Caco-2 (cell line): ENCODE results near the gene ESR2. TPM values are rescaled to one million over a fixed set of nuclear protein-coding genes. Genes with fewer than 3 reads are reported as not detected.

Experiments
- BruUV-seq: library from RNA; stranded (reverse); fragments of 400-500 nt; replicated peaks from 2 replicates; lab custom pipeline; 2021; lab: Mats Ljungman, UMichigan
- CTCF ChIA-PET: fragments of 300-600 bp; sonication (Branson Sonifier 250); formaldehyde crosslinking; loops from one replicate; lab custom pipeline; 2022; ENCODE audit warnings: antibody characterized with exemption; lab: Charles Lee
- POLR2A ChIA-PET: fragments of 300-600 bp; sonication (Branson Sonifier 250); formaldehyde crosslinking; loops from one replicate; lab custom pipeline; 2022; ENCODE audit warnings: antibody characterized with exemption; lab: Charles Lee
- DNase-seq, 2 experiments: peaks; one replicate each; pipeline versions ENCODE4 v3.0.0 to v3.0.0-alpha.2; 2020 to 2022
- H3K27me3 ChIP-seq: replicated peaks from 2 replicates; pipeline ENCODE4 v1.6.0; 2011; ENCODE audit warnings: low read length; ENCODE audit not compliant: control insufficient read depth, insufficient read depth
- H3K36me3 ChIP-seq: 2 replicates; pipeline ENCODE4 v1.5.1; 2011; ENCODE audit warnings: low read length; ENCODE audit not compliant: control insufficient read depth, insufficient read depth
- H3K4me1 ChIP-seq: fragments of 250-450 bp; sonication (Bioruptor Pico); 2 replicates; pipeline ENCODE4 v1.5.1; 2020; ENCODE audit warnings: mild to moderate bottlenecking
- H3K4me3 ChIP-seq: 2 replicates; pipeline ENCODE4 v1.5.1; 2011; ENCODE audit warnings: low read depth, mild to moderate bottlenecking, control low read depth, low read length
- H3K9me3 ChIP-seq: fragments of 250-450 bp; sonication (Bioruptor Pico); 2 replicates; pipeline ENCODE4 v1.5.1; 2020; ENCODE audit warnings: mild to moderate bottlenecking, moderate library complexity
- H3K27ac Mint-ChIP-seq: one replicate; pipeline ENCODE4 v1.8.0; 2022; ENCODE audit warnings: mixed read lengths; ENCODE audit not compliant: unreplicated experiment
- H3K27me3 Mint-ChIP-seq: one replicate; pipeline ENCODE4 v1.8.0; 2022; ENCODE audit warnings: mixed read lengths; ENCODE audit not compliant: insufficient read depth, unreplicated experiment
- H3K36me3 Mint-ChIP-seq: one replicate; pipeline ENCODE4 v1.8.0; 2022; ENCODE audit warnings: mild to moderate bottlenecking, mixed read lengths; ENCODE audit not compliant: insufficient read depth, unreplicated experiment
- H3K4me1 Mint-ChIP-seq: one replicate; pipeline ENCODE4 v1.8.0; 2022; ENCODE audit warnings: low read depth, mixed read lengths; ENCODE audit not compliant: unreplicated experiment
- H3K4me3 Mint-ChIP-seq: one replicate; pipeline ENCODE4 v1.8.0; 2022; ENCODE audit warnings: mild to moderate bottlenecking, moderate library complexity, mixed read lengths; ENCODE audit not compliant: unreplicated experiment
- H3K9me3 Mint-ChIP-seq: one replicate; pipeline ENCODE4 v1.8.0; 2022; ENCODE audit warnings: mixed read lengths; ENCODE audit not compliant: unreplicated experiment
- intact Hi-C: fragments of 100-400 bp; cut with micrococcal nuclease; formaldehyde crosslinking; loops from one replicate; pipeline ENCODE4 v1.10.0; 2022; ENCODE audit not compliant: unreplicated experiment
- total RNA-seq: library from RNA; stranded (reverse); gene quantifications from 2 replicates; pipeline ENCODE4 v1.2.3, GENCODE V29; 2022
- TF ChIP-seq, protein P1 (sequence below), 2 experiments: fragments of 200-600 bp in 1 of 2; IDR thresholded peaks; 1 replicate in 1 of 2; 2 replicates in 1 of 2; pipeline versions ENCODE4 v1.5.1 to v1.8.0; 2011 to 2022; ENCODE audit warnings: antibody characterized with exemption in 1 of 2, control low read depth in 1 of 2, inconsistent platforms in 1 of 2, low read depth in 1 of 2, low read length in 1 of 2, mild to moderate bottlenecking in 1 of 2, moderate library complexity in 1 of 2; ENCODE audit not compliant: insufficient read depth in 1 of 2, severe bottlenecking in 1 of 2, unreplicated experiment in 1 of 2

The ESR2 gene
- total RNA-seq, 1 experiment from 2014 or later: 0.23 TPM

DNA sequence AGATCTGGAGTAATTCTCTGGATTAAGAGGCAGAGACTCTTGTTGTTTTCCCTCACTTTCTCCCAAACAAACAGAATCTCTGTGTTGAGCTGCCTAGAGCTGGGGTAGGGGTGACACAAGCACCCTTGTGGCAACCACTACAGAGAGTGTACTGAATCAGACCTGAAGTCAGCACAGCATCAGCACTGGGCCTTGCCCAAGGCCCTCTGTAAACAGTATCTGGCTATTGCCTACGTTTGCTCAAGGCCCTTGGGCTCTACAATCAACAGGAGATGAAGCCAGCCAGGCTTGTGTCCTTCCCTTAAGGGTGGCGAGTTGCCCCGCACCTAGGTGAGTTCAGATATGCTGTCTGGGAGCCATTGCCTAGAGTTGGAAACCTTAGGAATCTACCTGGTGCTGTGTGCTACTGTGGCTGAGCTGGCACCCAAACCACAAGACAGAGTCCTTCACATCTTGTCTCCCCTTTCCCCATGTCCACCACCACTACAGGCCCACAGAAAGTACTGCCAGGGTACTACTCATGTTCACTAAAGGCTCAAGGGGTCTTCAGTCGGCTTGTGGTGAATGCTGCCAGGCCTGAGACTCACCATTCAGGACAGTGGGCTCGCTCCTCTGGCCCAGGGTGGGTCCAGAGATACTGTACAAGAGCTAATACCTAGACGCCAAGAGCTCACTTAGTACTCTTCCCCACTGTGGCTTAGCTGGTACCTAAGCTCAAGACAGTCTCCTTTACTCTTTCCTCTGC is 234.5 kb downstream of the ESR2 start:
- no TSS peak for BruUV-seq
- intact Hi-C loops: loop anchor here (5.0 kb wide), 1 partner anchor 233 kb away; the partner anchor contains the start of gene ESR2
- H3K27me3 ChIP-seq: no peaks in the 10 kb centered on the region
- Mint-ChIP-seq H3K9me3 (no peaks in the 10 kb centered on the region), H3K4me3 (no peak overlapping the region), H3K27me3 (no peaks in the 10 kb centered on the region), H3K36me3 (no peaks in the 10 kb centered on the region), H3K27ac (no peak overlapping the region), H3K4me1 (no peaks in the 10 kb centered on the region)
- ChIA-PET POLR2A (no interaction called here), CTCF (no interaction called here)
- H3K4me3 ChIP-seq: no peak overlapping the region
- no peaks in the 10 kb centered on the region for H3K4me1 ChIP-seq
- H3K36me3 ChIP-seq: no peaks in the 10 kb centered on the region
- no peak for DNase-seq
- no peaks in the 10 kb centered on the region for H3K9me3 ChIP-seq
- TF ChIP-seq, protein P1, sequence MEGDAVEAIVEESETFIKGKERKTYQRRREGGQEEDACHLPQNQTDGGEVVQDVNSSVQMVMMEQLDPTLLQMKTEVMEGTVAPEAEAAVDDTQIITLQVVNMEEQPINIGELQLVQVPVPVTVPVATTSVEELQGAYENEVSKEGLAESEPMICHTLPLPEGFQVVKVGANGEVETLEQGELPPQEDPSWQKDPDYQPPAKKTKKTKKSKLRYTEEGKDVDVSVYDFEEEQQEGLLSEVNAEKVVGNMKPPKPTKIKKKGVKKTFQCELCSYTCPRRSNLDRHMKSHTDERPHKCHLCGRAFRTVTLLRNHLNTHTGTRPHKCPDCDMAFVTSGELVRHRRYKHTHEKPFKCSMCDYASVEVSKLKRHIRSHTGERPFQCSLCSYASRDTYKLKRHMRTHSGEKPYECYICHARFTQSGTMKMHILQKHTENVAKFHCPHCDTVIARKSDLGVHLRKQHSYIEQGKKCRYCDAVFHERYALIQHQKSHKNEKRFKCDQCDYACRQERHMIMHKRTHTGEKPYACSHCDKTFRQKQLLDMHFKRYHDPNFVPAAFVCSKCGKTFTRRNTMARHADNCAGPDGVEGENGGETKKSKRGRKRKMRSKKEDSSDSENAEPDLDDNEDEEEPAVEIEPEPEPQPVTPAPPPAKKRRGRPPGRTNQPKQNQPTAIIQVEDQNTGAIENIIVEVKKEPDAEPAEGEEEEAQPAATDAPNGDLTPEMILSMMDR (IDR thresholded peaks at IDR 0.05; ENCODE audit: insufficient read depth in 1 of 2, low read depth in 1 of 2, low read length in 1 of 2, severe bottlenecking in 1 of 2, unreplicated experiment in 1 of 2): no peak

DNA sequence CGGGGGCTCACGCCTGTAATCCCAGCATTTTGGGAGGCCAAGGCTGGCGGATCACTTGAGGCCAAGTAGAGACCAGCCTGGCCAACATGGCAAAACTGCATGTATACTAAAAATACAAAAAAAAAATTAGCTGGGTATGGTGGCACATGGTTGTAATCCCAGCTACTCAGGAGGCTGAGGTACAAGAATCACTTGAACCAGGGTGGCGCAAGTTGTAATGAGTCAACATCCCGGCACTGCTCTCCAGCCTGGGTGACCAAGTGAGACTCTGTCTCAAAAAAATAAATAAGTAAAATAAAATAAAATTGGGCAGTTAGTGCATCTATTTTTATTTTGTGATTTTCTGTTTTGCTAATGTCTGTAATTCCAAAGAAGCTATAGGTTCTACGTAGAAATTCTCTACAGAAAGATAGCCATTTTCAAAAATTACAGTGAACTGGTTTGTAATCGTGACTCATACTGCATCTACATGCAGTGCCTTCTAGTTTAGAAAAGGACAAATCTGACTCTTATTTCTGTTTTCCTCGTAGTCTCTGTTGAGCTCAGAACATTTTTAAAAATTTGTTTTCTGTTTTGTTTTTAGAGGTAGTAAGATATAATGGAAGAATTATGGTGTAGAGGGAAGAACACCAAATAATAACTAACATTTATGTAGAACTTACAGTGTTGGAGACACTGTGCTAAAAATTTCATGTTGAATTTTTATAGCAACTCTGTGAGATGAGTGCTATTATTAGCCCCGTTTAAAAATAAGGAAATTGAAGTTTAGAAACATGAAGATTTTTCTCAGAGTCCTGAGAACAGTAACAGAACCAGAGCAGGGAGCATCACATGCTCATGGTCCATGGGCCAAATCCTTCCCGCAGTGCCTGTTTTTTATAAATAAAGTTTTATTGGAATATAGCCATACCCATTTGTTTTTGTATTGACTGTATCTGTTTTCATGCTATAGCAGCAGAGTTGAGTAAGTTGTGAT is 240.2 kb downstream of the ESR2 start:
- no peaks in the 10 kb centered on the region for H3K36me3 ChIP-seq
- Mint-ChIP-seq H3K36me3 (peaks cover 12% of the 10 kb centered on the region), H3K4me3 (no peak overlapping the region), H3K4me1 (no peaks in the 10 kb centered on the region), H3K27ac (no peak overlapping the region), H3K27me3 (no peaks in the 10 kb centered on the region), H3K9me3 (no peaks in the 10 kb centered on the region)
- no peaks in the 10 kb centered on the region for H3K27me3 ChIP-seq
- no peaks in the 10 kb centered on the region for H3K4me1 ChIP-seq
- ChIA-PET POLR2A (no interaction called here), CTCF (no interaction called here)
- intact Hi-C loops: no loop called here
- DNase-seq: no peak
- H3K4me3 ChIP-seq: no peak overlapping the region
- TF ChIP-seq, protein P1 (IDR thresholded peaks at IDR 0.05; ENCODE audit: insufficient read depth in 1 of 2, low read depth in 1 of 2, low read length in 1 of 2, severe bottlenecking in 1 of 2, unreplicated experiment in 1 of 2): no peak
- BruUV-seq: no TSS peak
- H3K9me3 ChIP-seq: no peaks in the 10 kb centered on the region

DNA sequence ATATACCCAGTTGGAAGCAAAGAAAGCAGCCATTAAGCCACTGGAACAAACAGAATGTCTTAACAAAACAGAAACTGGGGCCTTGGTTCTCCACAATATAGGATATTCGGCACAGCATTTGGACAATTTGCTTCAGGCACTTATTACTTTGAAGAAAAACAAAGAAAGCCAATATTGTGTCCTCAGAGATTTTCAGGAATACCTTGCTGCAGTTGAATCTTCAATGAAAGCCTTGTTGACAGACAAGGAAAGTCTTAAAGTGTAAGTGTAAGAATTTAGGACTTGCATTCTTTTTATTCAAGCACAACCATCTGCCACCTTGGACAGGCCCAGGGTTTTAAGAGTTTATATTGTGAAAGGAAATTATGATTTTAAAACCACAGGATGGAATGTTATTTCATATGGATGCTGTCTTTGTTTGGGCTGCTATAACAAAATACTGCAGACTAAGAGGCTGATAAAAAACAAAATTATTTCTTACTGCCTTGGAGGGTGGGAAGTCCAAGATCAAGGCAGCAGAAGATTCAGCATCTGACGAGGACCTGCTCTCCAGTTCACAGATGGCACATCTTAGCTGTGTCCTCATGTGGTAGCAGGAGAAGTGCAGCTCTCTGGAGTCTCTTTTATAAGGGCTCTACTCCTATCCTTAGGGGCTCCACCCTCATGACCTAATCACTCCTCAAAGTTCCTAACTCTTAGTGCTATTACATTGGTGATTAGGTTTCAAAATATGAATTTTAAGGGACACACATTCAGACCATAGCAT is 244.4 kb downstream of the ESR2 start:
- BruUV-seq: no TSS peak
- H3K27ac Mint-ChIP-seq: no peak overlapping the region
- no peaks in the 10 kb centered on the region for H3K4me1 Mint-ChIP-seq
- H3K36me3 Mint-ChIP-seq: peaks cover 12% of the 10 kb centered on the region
- H3K4me3 Mint-ChIP-seq: no peak overlapping the region
- TF ChIP-seq, protein P1 (IDR thresholded peaks at IDR 0.05; ENCODE audit: insufficient read depth in 1 of 2, low read depth in 1 of 2, low read length in 1 of 2, severe bottlenecking in 1 of 2, unreplicated experiment in 1 of 2): no peak
- intact Hi-C loops: no loop called here
- Histone ChIP-seq H3K9me3 (no peaks in the 10 kb centered on the region), H3K36me3 (no peaks in the 10 kb centered on the region), H3K4me1 (no peaks in the 10 kb centered on the region), H3K27me3 (no peaks in the 10 kb centered on the region), H3K4me3 (no peak overlapping the region)
- POLR2A ChIA-PET: no interaction called here
- CTCF ChIA-PET: no interaction called here
- no peak for DNase-seq
- H3K27me3 Mint-ChIP-seq: no peaks in the 10 kb centered on the region
- no peaks in the 10 kb centered on the region for H3K9me3 Mint-ChIP-seq
